Activated effector memory CD4-positive, alpha-beta T cell treated with anti-CD3 and anti-CD28 coated beads, Interleukin-2, amount 50 U/mL, for 16 hours (primary cell): ENCODE results near the gene MAP3K7CL.
"Not testable (repeated sequence)": the region's sequence is repeated elsewhere in the genome, so short reads cannot be mapped to it uniquely, and the experiment has no call there.

Experiments used
- DNase-seq: peaks from one replicate; pipeline ENCODE4 v3.0.0-alpha.2; 2020

MAP3K7CL gene

GRCh38 chr21:29135481-29135880, 5.0 kb downstream of the MAP3K7CL start:
- no peak for DNase-seq

- DNase-seq, result no peak
Observed at GRCh38 chr21:29136033-29136432, 5.6 kb downstream of the MAP3K7CL start.

- DNase-seq, result no peak
Observed at GRCh38 chr21:29144736-29145353, 14.4 kb downstream of the MAP3K7CL start.

GRCh38 chr21:29145354-29145782, 14.9 kb downstream of the MAP3K7CL start:
- no peak for DNase-seq

- no peak for DNase-seq
Observed at GRCh38 chr21:29145852-29146453, 15.5 kb downstream of the MAP3K7CL start.

GRCh38 chr21:29146726-29147125, 16.3 kb downstream of the MAP3K7CL start:
- no peak for DNase-seq

GRCh38 chr21:29148530-29148929, 18.1 kb downstream of the MAP3K7CL start:
- no peak for DNase-seq

- DNase-seq, result no peak
Observed at GRCh38 chr21:29149808-29150425, 19.5 kb downstream of the MAP3K7CL start.

GRCh38 chr21:29151931-29152330, 21.5 kb downstream of the MAP3K7CL start:
- no peak for DNase-seq

- no peak for DNase-seq
Observed at GRCh38 chr21:29152916-29153315, 22.5 kb downstream of the MAP3K7CL start.

- no peak for DNase-seq
Observed at GRCh38 chr21:29154270-29154669, 23.8 kb downstream of the MAP3K7CL start.

- DNase-seq, result no peak
Observed at GRCh38 chr21:29155118-29155932, 24.9 kb downstream of the MAP3K7CL start.

GRCh38 chr21:29155933-29156260, 25.5 kb downstream of the MAP3K7CL start:
- no peak for DNase-seq

- DNase-seq, result no peak
Observed at GRCh38 chr21:29157080-29157479, 26.6 kb downstream of the MAP3K7CL start.

- DNase-seq, result no peak
Observed at GRCh38 chr21:29159842-29160241, 29.4 kb downstream of the MAP3K7CL start.

GRCh38 chr21:29162825-29163224, 32.4 kb downstream of the MAP3K7CL start:
- not testable (repeated sequence) for DNase-seq

GRCh38 chr21:29163341-29164115, 33.1 kb downstream of the MAP3K7CL start:
- no peak for DNase-seq

GRCh38 chr21:29164323-29164942, 34.0 kb downstream of the MAP3K7CL start:
- DNase-seq, result no peak

GRCh38 chr21:29166323-29166722, 35.9 kb downstream of the MAP3K7CL start:
- no peak for DNase-seq

- no peak for DNase-seq
Observed at GRCh38 chr21:29166853-29167252, 36.4 kb downstream of the MAP3K7CL start.

GRCh38 chr21:29167481-29167880, 37.0 kb downstream of the MAP3K7CL start:
- DNase-seq, result not testable (repeated sequence)

- no peak for DNase-seq
Observed at GRCh38 chr21:29168891-29169315, 38.5 kb downstream of the MAP3K7CL start.
